NCI-H1105 treated with DMSO at 0.1 percent for 48 hours (cell line): ENCODE results near the gene CTNNBL1.

Experiments used
- DNase-seq: peaks from one replicate; lab custom pipeline; 2025; lab: John Stamatoyannopoulos, UW

The CTNNBL1 gene

DNA sequence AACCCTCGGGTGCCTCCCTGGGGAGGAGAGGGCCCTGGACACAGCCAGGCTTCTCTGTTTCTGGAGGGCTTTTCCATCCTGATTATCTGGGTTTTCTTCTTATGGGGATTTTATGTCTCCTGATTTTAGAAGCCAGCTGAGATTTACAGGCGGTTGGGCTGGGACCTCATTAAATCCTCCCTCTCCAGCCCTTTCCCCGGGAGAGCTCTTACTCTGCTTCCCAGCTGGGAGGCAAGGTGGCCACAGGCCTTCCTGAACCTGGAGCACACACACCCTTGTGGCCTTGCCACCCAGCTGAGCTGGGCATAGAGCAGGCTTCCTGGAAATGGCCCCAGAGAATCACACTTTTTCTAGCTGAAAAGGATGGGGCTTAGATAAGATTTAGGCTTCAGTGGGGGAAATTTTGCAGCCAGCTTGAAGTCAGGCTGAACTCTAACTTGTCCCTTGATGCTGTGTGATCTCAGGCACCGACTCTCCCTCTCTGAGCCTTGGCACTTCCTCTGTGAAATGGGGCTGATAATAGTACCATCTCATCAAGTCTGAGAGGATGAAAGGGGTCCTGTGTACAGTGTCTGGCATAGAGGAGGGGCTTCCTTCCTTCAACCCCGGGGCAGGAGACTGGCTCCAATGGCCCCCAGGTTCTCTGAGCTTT is 225.7 kb downstream of the CTNNBL1 start:
- no peak for DNase-seq

DNA sequence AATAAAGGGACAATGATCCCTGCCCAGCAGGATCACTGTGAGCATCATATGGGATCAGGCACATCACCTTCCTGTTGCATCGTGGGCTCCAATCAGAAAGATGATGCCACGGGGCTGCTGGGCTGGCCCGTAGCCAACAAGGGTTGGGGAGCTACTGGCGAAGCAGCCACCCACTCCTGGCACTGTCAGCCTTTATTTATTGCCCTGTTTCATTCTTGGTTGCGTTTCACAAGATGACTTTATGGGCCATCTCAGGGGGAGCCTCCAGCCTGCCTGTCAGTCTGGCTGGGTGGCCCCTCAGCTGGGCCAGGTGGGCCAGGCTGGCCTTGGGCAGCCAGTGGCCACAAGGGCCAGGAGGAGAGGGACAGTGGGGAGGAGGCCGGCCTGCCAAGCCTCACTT is 226.4 kb downstream of the CTNNBL1 start:
- DNase-seq = peak; percentile 41

DNA sequence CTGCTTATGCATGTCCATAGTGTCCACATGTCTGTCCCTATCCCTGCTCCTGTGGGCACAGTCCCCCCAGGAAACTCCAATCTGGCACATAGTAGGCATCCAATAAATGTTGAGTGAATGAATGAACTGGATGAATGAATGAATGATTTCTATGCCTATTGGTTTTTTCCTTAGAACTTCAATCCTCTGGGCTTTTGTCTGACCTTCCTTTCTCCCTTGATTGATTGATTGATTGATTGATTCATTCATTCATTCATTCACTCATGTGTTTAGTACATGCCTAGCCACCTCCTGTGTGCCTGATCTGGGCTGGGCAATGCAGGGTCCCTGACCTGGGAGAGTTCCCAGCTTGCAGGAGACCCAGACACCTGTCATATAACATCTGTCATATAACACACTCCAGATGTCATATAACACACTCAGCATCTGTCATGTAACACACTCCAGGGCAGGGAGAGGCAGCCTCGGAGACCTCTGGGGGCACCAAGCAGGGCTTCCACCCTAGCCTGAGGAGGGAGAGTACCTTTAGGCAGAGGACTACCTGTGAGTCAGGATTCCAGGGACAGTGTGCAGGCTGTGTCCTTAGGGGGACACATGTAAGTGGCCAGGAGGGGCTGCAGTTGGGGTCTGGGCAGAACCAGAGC is 227.0 kb downstream of the CTNNBL1 start:
- DNase-seq = no peak

DNA sequence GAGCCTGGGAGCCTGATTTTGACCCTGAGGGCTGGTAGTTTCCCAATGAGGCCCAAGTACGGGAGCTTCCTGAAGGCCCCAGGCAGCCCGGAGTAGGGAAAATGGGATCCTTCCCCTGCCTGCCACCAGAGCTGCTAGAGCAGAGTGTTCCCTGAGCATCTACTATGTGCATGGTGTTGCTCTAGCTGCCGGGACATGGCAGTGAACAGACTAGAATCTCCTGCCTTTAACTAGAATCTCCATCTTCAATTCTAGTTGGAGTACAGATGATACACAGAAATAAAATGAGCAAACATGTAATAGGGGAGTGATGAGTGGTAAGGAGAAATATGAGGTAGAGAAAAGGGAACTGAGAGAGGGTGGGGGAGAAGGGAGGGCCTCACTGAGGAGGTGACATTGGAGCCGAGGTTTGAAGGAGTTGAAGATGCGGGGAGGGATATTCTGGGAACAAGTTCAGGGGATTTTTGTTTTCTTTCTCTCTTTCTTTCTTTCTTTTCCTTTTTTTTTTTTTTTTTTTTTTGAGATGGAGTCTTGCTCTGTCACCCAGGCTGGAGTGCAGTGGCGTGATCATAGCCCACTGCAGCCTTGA is 227.6 kb downstream of the CTNNBL1 start:
- DNase-seq = no peak
